Mesenchymal stem cell (in vitro differentiated cells and primary cell): ENCODE measurements around the gene TBCD.
"Not testable (repeated sequence)": the region's sequence is repeated elsewhere in the genome, so short reads cannot be mapped to it uniquely, and the experiment has no call there.

Source experiments
- DNase-seq: peaks from one replicate; pipeline ENCODE4 v3.0.0-alpha.2; 2013
- H2AFZ ChIP-seq: one replicate; pipeline ENCODE4 v1.6.1; 2013; ENCODE audit warnings: low read depth, mild to moderate bottlenecking, control low read depth, inconsistent platforms, low read length, moderate library complexity
- H2AK5ac ChIP-seq: 2 replicates; pipeline ENCODE4 v1.6.1; 2013; ENCODE audit warnings: low read length, moderate library complexity, mild to moderate bottlenecking, inconsistent platforms; ENCODE audit not compliant: severe bottlenecking
- H2BK120ac ChIP-seq: one replicate; pipeline ENCODE4 v1.6.1; 2013; ENCODE audit warnings: low read depth, mild to moderate bottlenecking, inconsistent platforms, low read length, moderate library complexity
- H2BK12ac ChIP-seq, 2 experiments: one replicate each; pipeline ENCODE4 v1.6.1; 2013; ENCODE audit warnings: inconsistent platforms in 2 of 2, low read length in 2 of 2, mild to moderate bottlenecking in 2 of 2, moderate library complexity in 2 of 2, control low read depth in 1 of 2
- H2BK15ac ChIP-seq: one replicate; pipeline ENCODE4 v1.6.1; 2013; ENCODE audit warnings: mild to moderate bottlenecking, low read depth, inconsistent platforms; ENCODE audit not compliant: poor library complexity, severe bottlenecking
- H2BK5ac ChIP-seq: 2 replicates; pipeline ENCODE4 v1.6.1; 2013; ENCODE audit warnings: low read depth, mild to moderate bottlenecking, low read length, control low read depth, inconsistent platforms; ENCODE audit not compliant: poor library complexity, severe bottlenecking
- H3K14ac ChIP-seq, 2 experiments: one replicate each; pipeline ENCODE4 v1.6.1; 2013; ENCODE audit warnings: inconsistent platforms in 2 of 2, low read length in 2 of 2, control low read depth in 1 of 2, mild to moderate bottlenecking in 1 of 2, moderate library complexity in 1 of 2
- H3K18ac ChIP-seq, 2 experiments: one replicate each; pipeline ENCODE4 v1.6.1; 2013; ENCODE audit warnings: inconsistent platforms in 2 of 2, low read length in 2 of 2, control low read depth in 1 of 2, low read depth in 1 of 2, mild to moderate bottlenecking in 1 of 2
- H3K23ac ChIP-seq, 2 experiments: one replicate each; pipeline ENCODE4 v1.6.1; 2013; ENCODE audit warnings: inconsistent platforms in 2 of 2, low read length in 2 of 2, mild to moderate bottlenecking in 2 of 2, moderate library complexity in 2 of 2, control low read depth in 1 of 2
- H3K27ac ChIP-seq: 2 replicates; pipeline ENCODE4 v1.5.1; 2013; ENCODE audit warnings: mild to moderate bottlenecking, moderate library complexity, low read length, control low read depth, inconsistent platforms; ENCODE audit not compliant: poor library complexity, severe bottlenecking
- H3K27me3 ChIP-seq, 2 experiments: 2 replicates each; pipeline versions ENCODE4 v1.6.1 to v1.7.0; 2013; ENCODE audit warnings: low read length in 2 of 2, mild to moderate bottlenecking in 2 of 2, moderate library complexity in 2 of 2, control low read depth in 1 of 2, inconsistent platforms in 1 of 2; ENCODE audit not compliant: control insufficient read depth in 1 of 2, insufficient read depth in 1 of 2
- H3K36me3 ChIP-seq, 2 experiments: 2 replicates each; pipeline versions ENCODE4 v1.6.1 to v1.7.0; 2013; ENCODE audit warnings: low read length in 2 of 2, control low read depth in 1 of 2, inconsistent platforms in 1 of 2, low read depth in 1 of 2, mild to moderate bottlenecking in 1 of 2; ENCODE audit not compliant: insufficient read depth in 2 of 2, control insufficient read depth in 1 of 2
- H3K4ac ChIP-seq, 2 experiments: one replicate each; pipeline ENCODE4 v1.6.1; 2013; ENCODE audit warnings: inconsistent platforms in 2 of 2, low read length in 2 of 2, mild to moderate bottlenecking in 2 of 2, moderate library complexity in 2 of 2, control low read depth in 1 of 2, low read depth in 1 of 2
- H3K4me1 ChIP-seq: 2 replicates; pipeline ENCODE4 v1.6.1; 2013; ENCODE audit warnings: low read depth, low read length, control low read depth; ENCODE audit not compliant: control insufficient read depth, insufficient read depth
- H3K4me2 ChIP-seq: 2 replicates; pipeline ENCODE4 v1.6.1; 2013; ENCODE audit warnings: low read length, mild to moderate bottlenecking, inconsistent platforms; ENCODE audit not compliant: poor library complexity, severe bottlenecking
- H3K4me3 ChIP-seq, 2 experiments: 2 replicates each; pipeline versions ENCODE4 v1.5.1 to v1.7.0; 2013; ENCODE audit warnings: low read length in 2 of 2, mild to moderate bottlenecking in 2 of 2, control low read depth in 1 of 2, low read depth in 1 of 2; ENCODE audit not compliant: insufficient read depth in 1 of 2
- H3K79me1 ChIP-seq: replicated peaks from 2 replicates; pipeline ENCODE4 v1.6.1; 2013; ENCODE audit warnings: mild to moderate bottlenecking, control low read depth, low read length, inconsistent platforms; ENCODE audit not compliant: poor library complexity, severe bottlenecking
- H3K9ac ChIP-seq: 2 replicates; pipeline ENCODE4 v1.7.0; 2013; ENCODE audit warnings: mild to moderate bottlenecking, low read length, moderate library complexity
- H3K9me3 ChIP-seq: 2 replicates; pipeline ENCODE4 v1.7.0; 2013; ENCODE audit warnings: mild to moderate bottlenecking, low read length; ENCODE audit not compliant: control insufficient read depth
- H4K8ac ChIP-seq: one replicate; pipeline ENCODE4 v1.6.1; 2013; ENCODE audit warnings: inconsistent platforms, mild to moderate bottlenecking, low read length, moderate library complexity
- H4K91ac ChIP-seq: one replicate; pipeline ENCODE4 v1.6.1; 2013; ENCODE audit warnings: mild to moderate bottlenecking, low read length, inconsistent platforms
- WGBS: methylation state at CpG from one replicate; pipeline ENCODE4 v1.1.7; 2013; ENCODE audit warnings: mixed read lengths; 5-methylcytosine and 5-hydroxymethylcytosine counted together

The TBCD gene

GRCh38 chr17:82952019-82952418 lies 200.2 kb downstream of the TBCD start:
- peaks cover 21 to 32% of the 10 kb centered on the region in 2 experiments for H3K36me3 ChIP-seq
- H3K9ac ChIP-seq, result no peak overlapping the region
- peaks cover 51% of the 10 kb centered on the region for H3K9me3 ChIP-seq
- no peak overlapping the region for H2BK15ac ChIP-seq
- no peak overlapping the region for H2BK120ac ChIP-seq
- no peak overlapping the region for H3K4me2 ChIP-seq
- peaks cover 2% of the 10 kb centered on the region for H3K79me1 ChIP-seq
- no peak overlapping the region for H3K18ac ChIP-seq
- no peak overlapping the region for H3K27ac ChIP-seq
- 97% methylated on average over 11 of the region's 13 CpGs for WGBS
- H2BK12ac ChIP-seq, result no peak overlapping the region
- no peak overlapping the region for H3K14ac ChIP-seq
- no peak overlapping the region for H3K4ac ChIP-seq
- no peak overlapping the region for H4K91ac ChIP-seq
- no peak overlapping the region for H2BK5ac ChIP-seq
- no peak overlapping the region for H3K23ac ChIP-seq
- H2AFZ ChIP-seq, result no peak overlapping the region
- no peak overlapping the region for H2AK5ac ChIP-seq
- H4K8ac ChIP-seq, result no peak overlapping the region
- DNase-seq, result no peak
- H3K4me1 ChIP-seq, result no peaks in the 10 kb centered on the region
- no peak overlapping the region for H3K4me3 ChIP-seq
- H3K27me3 ChIP-seq, result no peaks in the 10 kb centered on the region

- not testable (repeated sequence) for H3K27me3 ChIP-seq, DNase-seq, H2BK5ac ChIP-seq, H3K27ac ChIP-seq, H2BK15ac ChIP-seq, H2BK12ac ChIP-seq, H3K9ac ChIP-seq, H2BK120ac ChIP-seq, H3K4me1 ChIP-seq, H3K4me3 ChIP-seq, H3K4me2 ChIP-seq, H2AFZ ChIP-seq, H3K14ac ChIP-seq, H3K23ac ChIP-seq, H4K91ac ChIP-seq, H3K79me1 ChIP-seq, H3K4ac ChIP-seq, H3K18ac ChIP-seq, H4K8ac ChIP-seq, H2AK5ac ChIP-seq
- H3K36me3 ChIP-seq, result peaks cover 10 to 27% of the 10 kb centered on the region in 2 experiments
- peaks cover 32% of the 10 kb centered on the region for H3K9me3 ChIP-seq
- 86% methylated on average over 2 of the region's 3 CpGs for WGBS
These were observed 203.2 kb downstream of the TBCD start for GRCh38 chr17:82955106-82955505.

GRCh38 chr17:82955627-82956026 lies 203.8 kb downstream of the TBCD start:
- not testable (repeated sequence) for H2BK120ac ChIP-seq, H3K27ac ChIP-seq, H2AFZ ChIP-seq, H2BK5ac ChIP-seq, H3K23ac ChIP-seq, DNase-seq, H3K14ac ChIP-seq, H3K4me1 ChIP-seq, H3K4me2 ChIP-seq, H2BK12ac ChIP-seq, H4K8ac ChIP-seq, H3K18ac ChIP-seq, H2BK15ac ChIP-seq, H3K4ac ChIP-seq, H3K9ac ChIP-seq, H4K91ac ChIP-seq, H3K79me1 ChIP-seq, H3K4me3 ChIP-seq, H3K27me3 ChIP-seq, H2AK5ac ChIP-seq
- WGBS, result 100% methylated on average over 1 of the region's 4 CpGs
- Histone ChIP-seq H3K36me3 (peaks cover 10 to 25% of the 10 kb centered on the region in 2 experiments), H3K9me3 (peaks cover 27% of the 10 kb centered on the region)

DNA sequence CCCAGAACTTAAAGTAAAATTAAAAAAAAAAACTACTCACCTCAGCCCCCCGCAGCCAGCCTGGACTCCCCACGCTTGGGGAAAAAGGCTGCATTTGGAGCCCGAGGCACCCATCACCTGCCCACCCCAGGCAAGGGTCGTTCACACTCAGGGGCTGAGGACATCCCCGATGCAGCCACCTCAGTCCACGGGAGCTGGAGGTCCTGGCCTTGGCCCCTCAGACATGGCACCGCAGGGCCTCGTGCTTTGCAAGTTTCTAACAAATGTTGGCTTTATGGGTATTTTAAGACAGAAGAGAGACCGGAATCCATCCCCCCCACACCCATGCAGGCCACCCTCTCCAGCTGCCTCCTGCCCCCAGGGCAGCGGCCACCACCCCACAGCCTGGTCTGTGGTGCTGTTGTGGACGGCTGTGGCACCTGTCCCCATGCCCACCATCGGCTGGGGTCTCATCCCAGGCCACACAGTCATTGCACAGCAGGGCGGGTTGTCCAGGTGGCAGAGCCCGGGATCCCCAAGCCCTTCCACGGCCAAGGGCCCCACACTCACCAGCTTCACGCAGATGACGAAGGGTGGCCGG lies 204.4 kb downstream of the TBCD start:
- Histone ChIP-seq H2AK5ac (no peak overlapping the region), H3K4me1 (no peaks in the 10 kb centered on the region), H3K4me3 (no peak overlapping the region), H4K91ac (no peak overlapping the region), H3K27me3 (no peaks in the 10 kb centered on the region), H3K36me3 (peaks cover 10 to 25% of the 10 kb centered on the region in 2 experiments), H3K4me2 (no peak overlapping the region), H3K18ac (no peak overlapping the region), H3K27ac (no peak overlapping the region), H2BK5ac (no peak overlapping the region), H2AFZ (no peak overlapping the region), H3K14ac (no peak overlapping the region), H3K4ac (no peak overlapping the region), H4K8ac (no peak overlapping the region), H2BK120ac (no peak overlapping the region), H3K9ac (no peak overlapping the region), H3K23ac (no peak overlapping the region), H3K79me1 (no peaks in the 10 kb centered on the region), H2BK12ac (no peak overlapping the region), H3K9me3 (peaks cover 22% of the 10 kb centered on the region), H2BK15ac (no peak overlapping the region)
- 98% methylated on average over 15 of the region's 18 CpGs for WGBS
- no peak for DNase-seq
